Parathyroid adenoma (tissue), 2 donors: Measurements from ENCODE around the gene ABCA8.

ENCODE experiments used
- H2AFZ ChIP-seq: fragments of 300-600 bp; sonication (generic); one replicate; pipeline ENCODE4 v1.7.0; 2017; ENCODE audit warnings: antibody characterized with exemption, mild to moderate bottlenecking
- H3K27ac ChIP-seq: fragments of 300-600 bp; sonication (generic); one replicate; pipeline ENCODE4 v1.7.0; 2017
- H3K27me3 ChIP-seq: fragments of 300-600 bp; sonication (generic); one replicate; pipeline ENCODE4 v1.7.0; 2017; ENCODE audit warnings: low read length; ENCODE audit not compliant: control insufficient read depth, insufficient read depth
- H3K36me3 ChIP-seq: fragments of 300-600 bp; sonication (generic); one replicate; pipeline ENCODE4 v1.7.0; 2017; ENCODE audit warnings: low read length; ENCODE audit not compliant: control insufficient read depth, insufficient read depth
- H3K4me1 ChIP-seq: fragments of 300-600 bp; sonication (generic); one replicate; pipeline ENCODE4 v1.7.0; 2017; ENCODE audit warnings: control low read depth
- H3K4me2 ChIP-seq: fragments of 300-600 bp; sonication (generic); one replicate; pipeline ENCODE4 v1.7.0; 2017; ENCODE audit warnings: low read length
- H3K4me3 ChIP-seq: fragments of 300-600 bp; sonication (generic); one replicate; pipeline ENCODE4 v1.7.0; 2017; ENCODE audit warnings: low read depth, low read length
- H3K79me2 ChIP-seq: fragments of 300-600 bp; sonication (generic); one replicate; pipeline ENCODE4 v1.7.0; 2017; ENCODE audit warnings: control low read depth
- H3K9ac ChIP-seq: fragments of 300-600 bp; sonication (generic); one replicate; pipeline ENCODE4 v1.7.0; 2017; ENCODE audit warnings: mild to moderate bottlenecking
- H3K9me3 ChIP-seq: fragments of 300-600 bp; sonication (generic); one replicate; pipeline ENCODE4 v1.7.0; 2017; ENCODE audit warnings: low read length; ENCODE audit not compliant: control insufficient read depth
- TF ChIP-seq, protein P1 (sequence below): fragments of 300-600 bp; sonication (generic); IDR thresholded peaks from one replicate; pipeline ENCODE4 v1.7.0; 2017; ENCODE audit warnings: antibody characterized with exemption, mild to moderate bottlenecking
- donor health status: primary hyperparathyroidism.

Gene ABCA8

DNA sequence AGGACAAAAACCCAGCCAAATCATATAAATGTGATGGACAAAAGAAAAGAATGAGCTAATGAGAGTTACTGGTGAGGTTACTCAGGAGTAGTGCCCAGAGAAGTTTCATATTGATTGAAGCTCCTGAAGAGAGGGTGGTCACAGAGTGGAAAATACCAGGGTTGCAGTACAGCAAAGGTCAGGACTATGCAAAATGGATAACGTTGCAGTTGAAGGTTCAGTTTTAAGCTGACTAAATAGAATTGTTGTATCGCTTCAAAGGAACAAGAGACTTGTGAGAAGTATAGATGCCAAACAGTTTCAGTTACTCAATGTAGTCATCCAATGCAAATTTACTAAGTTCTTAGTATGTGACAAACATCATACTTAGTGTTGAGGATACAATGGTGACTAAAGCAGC lies 47.1 kb downstream of the ABCA8 start:
- Histone ChIP-seq H3K27me3 (no peaks in the 10 kb centered on the region), H3K4me2 (no peak overlapping the region), H3K4me1 (no peaks in the 10 kb centered on the region), H3K9me3 (no peaks in the 10 kb centered on the region), H3K9ac (no peak overlapping the region), H3K79me2 (no peaks in the 10 kb centered on the region), H3K4me3 (no peak overlapping the region), H2AFZ (no peak overlapping the region), H3K27ac (no peak overlapping the region), H3K36me3 (no peaks in the 10 kb centered on the region)
- TF ChIP-seq, protein P1, sequence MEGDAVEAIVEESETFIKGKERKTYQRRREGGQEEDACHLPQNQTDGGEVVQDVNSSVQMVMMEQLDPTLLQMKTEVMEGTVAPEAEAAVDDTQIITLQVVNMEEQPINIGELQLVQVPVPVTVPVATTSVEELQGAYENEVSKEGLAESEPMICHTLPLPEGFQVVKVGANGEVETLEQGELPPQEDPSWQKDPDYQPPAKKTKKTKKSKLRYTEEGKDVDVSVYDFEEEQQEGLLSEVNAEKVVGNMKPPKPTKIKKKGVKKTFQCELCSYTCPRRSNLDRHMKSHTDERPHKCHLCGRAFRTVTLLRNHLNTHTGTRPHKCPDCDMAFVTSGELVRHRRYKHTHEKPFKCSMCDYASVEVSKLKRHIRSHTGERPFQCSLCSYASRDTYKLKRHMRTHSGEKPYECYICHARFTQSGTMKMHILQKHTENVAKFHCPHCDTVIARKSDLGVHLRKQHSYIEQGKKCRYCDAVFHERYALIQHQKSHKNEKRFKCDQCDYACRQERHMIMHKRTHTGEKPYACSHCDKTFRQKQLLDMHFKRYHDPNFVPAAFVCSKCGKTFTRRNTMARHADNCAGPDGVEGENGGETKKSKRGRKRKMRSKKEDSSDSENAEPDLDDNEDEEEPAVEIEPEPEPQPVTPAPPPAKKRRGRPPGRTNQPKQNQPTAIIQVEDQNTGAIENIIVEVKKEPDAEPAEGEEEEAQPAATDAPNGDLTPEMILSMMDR = no peak

DNA sequence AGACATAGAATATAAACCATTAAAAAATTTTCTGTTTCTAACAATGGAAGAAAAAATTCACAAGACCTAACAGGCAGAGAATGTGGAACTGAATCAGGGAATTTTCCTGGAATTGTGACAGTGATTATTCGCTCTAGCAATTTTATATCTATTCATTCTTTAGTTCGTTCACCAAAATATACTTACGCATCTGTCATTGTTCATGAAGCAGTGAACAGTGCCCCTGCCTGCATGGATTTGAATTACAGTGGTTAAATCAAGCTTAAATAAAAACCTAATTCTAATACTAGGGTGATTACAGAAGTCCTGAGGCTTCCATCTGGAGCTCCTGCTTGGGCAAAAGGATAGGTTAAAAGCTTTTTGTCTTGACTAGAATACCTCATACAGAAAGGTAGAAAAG lies 48.6 kb downstream of the ABCA8 start:
- no peak overlapping the region for H3K4me3 ChIP-seq
- no peak overlapping the region for H3K9ac ChIP-seq
- H3K79me2 ChIP-seq = no peaks in the 10 kb centered on the region
- H2AFZ ChIP-seq = no peak overlapping the region
- no peaks in the 10 kb centered on the region for H3K36me3 ChIP-seq
- no peak overlapping the region for H3K4me2 ChIP-seq
- TF ChIP-seq, protein P1 = peak; percentile 14
- no peaks in the 10 kb centered on the region for H3K4me1 ChIP-seq
- H3K27ac ChIP-seq = no peak overlapping the region
- H3K27me3 ChIP-seq = no peaks in the 10 kb centered on the region
- H3K9me3 ChIP-seq = no peaks in the 10 kb centered on the region

DNA sequence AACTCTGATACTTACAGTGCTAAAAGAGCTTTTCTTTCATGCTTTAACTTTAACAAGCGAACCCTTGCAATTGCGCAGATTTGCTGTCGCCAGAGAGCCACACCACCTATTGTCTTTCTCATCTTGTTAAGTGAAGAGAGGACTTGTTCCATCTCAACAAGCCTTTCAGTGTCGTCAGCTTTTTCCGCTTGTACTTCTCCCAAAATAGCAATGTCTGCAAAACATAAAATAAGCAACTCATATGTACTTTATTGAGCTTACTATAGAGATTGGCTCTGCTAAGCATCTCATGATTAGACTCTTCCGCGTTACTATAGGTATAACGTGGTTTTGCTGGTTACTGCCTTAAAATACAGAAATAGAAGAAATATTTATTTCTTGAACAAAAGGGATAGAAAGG lies 51.9 kb downstream of the ABCA8 start:
- TF ChIP-seq, protein P1 = no peak
- H3K9me3 ChIP-seq = no peaks in the 10 kb centered on the region
- no peaks in the 10 kb centered on the region for H3K79me2 ChIP-seq
- H3K4me2 ChIP-seq = no peak overlapping the region
- no peak overlapping the region for H2AFZ ChIP-seq
- no peak overlapping the region for H3K9ac ChIP-seq
- no peaks in the 10 kb centered on the region for H3K27me3 ChIP-seq
- H3K4me1 ChIP-seq = no peaks in the 10 kb centered on the region
- H3K36me3 ChIP-seq = no peaks in the 10 kb centered on the region
- H3K27ac ChIP-seq = no peak overlapping the region
- H3K4me3 ChIP-seq = no peak overlapping the region

- Histone ChIP-seq H3K27me3 (no peaks in the 10 kb centered on the region), H3K4me2 (no peak overlapping the region), H3K79me2 (no peaks in the 10 kb centered on the region), H3K9me3 (no peaks in the 10 kb centered on the region), H2AFZ (no peak overlapping the region), H3K36me3 (no peaks in the 10 kb centered on the region), H3K4me3 (no peak overlapping the region), H3K4me1 (no peaks in the 10 kb centered on the region), H3K27ac (no peak overlapping the region), H3K9ac (no peak overlapping the region)
- TF ChIP-seq, protein P1 = no peak
Observed at GRCh38 chr17:68897557-68897956, 57.6 kb downstream of the ABCA8 start.

- no peak overlapping the region for H3K9ac ChIP-seq
- H3K4me1 ChIP-seq = no peaks in the 10 kb centered on the region
- no peaks in the 10 kb centered on the region for H3K27me3 ChIP-seq
- no peaks in the 10 kb centered on the region for H3K36me3 ChIP-seq
- H3K27ac ChIP-seq = no peak overlapping the region
- H3K9me3 ChIP-seq = no peaks in the 10 kb centered on the region
- H3K79me2 ChIP-seq = no peaks in the 10 kb centered on the region
- no peak overlapping the region for H2AFZ ChIP-seq
- no peak overlapping the region for H3K4me2 ChIP-seq
- no peak overlapping the region for H3K4me3 ChIP-seq
- TF ChIP-seq, protein P1 = no peak
Observed at GRCh38 chr17:68892658-68893057, 62.5 kb downstream of the ABCA8 start.
